Central memory CD4-positive, alpha-beta T cell (primary cell): ENCODE results near the gene PCDHGA12.
"Not testable (repeated sequence)": the region's sequence is repeated elsewhere in the genome, so short reads cannot be mapped to it uniquely, and the experiment has no call there.

Source experiments
- DNase-seq: peaks from one replicate; pipeline ENCODE4 v3.0.0; 2022
- total RNA-seq, 3 experiments: gene quantifications; one replicate each; lab custom pipeline; 2026; lab: John Stamatoyannopoulos, UW

The PCDHGA12 gene
- 0 to 0.33 (median 0.11) reads per million in 3 experiments for total RNA-seq

- DNase-seq, result no peak
Observed at GRCh38 chr5:141430332-141431113, at the start of gene PCDHGA12. Gene PCDHGA12, plus strand, starts transcription at chr5:141430507. Its CDS starts 253 bp downstream, at chr5:141430760.

DNA sequence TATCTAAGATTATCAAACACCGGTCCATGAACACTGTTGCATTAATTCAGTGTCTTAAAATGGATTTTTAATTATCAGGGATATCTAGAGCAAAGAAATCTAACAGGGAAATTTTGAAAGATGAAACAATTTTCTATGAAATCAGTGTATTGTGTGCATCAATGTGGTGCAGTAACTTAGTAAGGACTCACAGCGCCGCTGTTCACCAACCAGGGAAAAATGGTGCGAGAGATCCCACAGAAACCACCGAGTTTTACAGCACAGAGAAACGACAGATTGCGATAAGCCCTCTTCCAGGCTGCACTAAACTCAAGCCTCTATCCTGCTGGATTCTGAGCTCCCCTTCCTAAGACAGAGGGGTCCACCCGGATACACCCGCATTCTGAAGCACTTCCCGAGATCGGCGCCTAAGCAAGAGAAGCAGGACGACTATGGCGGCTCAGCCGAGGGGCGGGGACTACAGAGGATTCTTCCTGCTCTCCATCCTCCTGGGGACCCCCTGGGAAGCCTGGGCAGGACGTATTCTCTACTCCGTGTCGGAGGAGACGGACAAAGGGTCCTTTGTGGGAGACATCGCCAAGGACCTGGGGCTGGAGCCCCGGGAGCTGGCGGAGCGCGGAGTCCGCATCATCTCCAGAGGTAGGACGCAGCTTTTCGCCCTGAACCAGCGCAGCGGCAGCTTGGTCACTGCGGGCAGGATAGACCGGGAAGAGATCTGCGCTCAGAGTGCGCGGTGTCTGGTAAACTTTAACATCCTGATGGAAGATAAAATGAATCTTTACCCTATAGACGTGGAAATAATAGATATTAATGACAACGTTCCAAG lies 47.6 kb upstream of the PCDHGA12 start, which contains the start of gene PCDHGA7:
PCDHGA7 (plus strand) TSS at position 274 of the 826 bp plus-strand sequence; CDS start at position 432, 158 bp downstream.
- no peak for DNase-seq

GRCh38 chr5:141383345-141383744 lies 47.0 kb upstream of the PCDHGA12 start:
- no peak for DNase-seq

- DNase-seq, result no peak
Observed at GRCh38 chr5:141384471-141385267, 45.6 kb upstream of the PCDHGA12 start.

DNA sequence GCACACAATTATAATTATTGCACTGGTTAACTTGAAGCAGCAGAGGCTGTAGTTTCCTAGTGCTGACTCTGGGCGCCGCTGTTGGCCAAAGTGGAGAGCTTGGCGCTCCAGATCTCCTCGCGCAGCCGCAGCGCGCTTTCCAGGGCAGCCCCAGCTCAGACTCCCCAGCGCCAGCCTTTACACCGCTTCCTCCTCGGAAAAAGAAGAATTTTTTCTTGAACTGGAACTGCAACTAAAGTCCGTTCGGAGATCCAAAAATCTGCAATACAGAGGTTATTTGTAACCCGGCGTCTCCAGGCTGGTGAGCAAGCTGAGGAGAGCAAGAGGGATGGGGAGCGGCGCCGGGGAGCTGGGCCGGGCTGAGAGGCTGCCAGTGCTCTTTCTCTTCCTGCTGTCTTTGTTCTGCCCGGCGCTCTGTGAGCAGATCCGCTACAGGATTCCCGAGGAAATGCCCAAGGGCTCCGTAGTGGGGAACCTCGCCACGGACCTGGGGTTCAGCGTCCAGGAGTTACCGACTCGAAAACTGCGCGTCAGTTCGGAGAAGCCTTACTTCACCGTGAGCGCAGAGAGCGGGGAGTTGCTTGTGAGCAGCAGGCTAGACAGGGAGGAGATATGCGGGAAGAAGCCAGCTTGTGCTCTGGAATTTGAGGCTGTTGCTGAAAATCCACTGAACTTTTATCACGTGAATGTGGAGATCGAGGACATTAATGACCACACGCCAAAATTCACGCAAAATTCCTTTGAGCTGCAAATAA lies 42.6 kb upstream of the PCDHGA12 start, which contains the start of gene PCDHGB4:
PCDHGB4 (plus strand) TSS at position 142 of the 755 bp plus-strand sequence; CDS start at position 329, 187 bp downstream.
- DNase-seq, result not testable (repeated sequence)

GRCh38 chr5:141388661-141389060 lies 41.6 kb upstream of the PCDHGA12 start:
- DNase-seq, result no peak

GRCh38 chr5:141389153-141390042 lies 40.9 kb upstream of the PCDHGA12 start:
- DNase-seq, result no peak

DNA sequence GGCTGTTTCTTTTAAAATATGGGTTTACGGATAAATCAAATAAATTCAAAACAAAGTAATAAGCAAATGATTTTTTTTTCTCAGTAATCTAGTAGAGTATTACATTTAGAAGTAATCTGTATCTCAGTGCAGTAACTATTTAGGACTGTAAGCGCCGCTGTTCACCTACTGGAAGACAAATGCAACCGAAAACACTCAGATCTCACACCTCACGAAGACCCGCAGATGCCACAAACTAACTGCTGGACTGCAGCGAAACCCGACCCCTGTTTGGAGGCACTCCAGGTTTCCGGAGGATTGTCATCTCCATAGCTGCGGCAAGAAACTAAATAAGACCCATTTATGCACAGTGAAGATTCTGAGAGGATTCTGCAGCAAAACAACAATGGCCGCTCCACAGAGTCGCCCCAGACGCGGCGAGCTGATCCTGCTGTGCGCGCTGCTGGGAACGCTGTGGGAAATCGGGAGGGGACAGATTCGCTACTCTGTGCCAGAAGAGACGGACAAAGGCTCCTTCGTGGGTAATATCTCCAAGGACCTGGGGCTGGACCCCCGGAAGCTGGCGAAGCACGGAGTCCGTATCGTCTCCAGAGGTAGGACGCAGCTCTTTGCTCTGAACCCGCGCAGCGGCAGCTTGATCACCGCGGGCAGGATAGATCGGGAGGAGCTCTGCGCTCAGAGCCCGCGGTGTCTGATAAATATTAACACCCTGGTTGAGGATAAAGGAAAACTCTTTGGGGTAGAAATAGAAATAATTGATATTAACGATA lies 37.7 kb upstream of the PCDHGA12 start, which contains the start of gene PCDHGA8:
PCDHGA8 (plus strand) TSS at position 205 of the 770 bp plus-strand sequence; CDS start at position 386, 181 bp downstream.
- DNase-seq, result no peak

DNA sequence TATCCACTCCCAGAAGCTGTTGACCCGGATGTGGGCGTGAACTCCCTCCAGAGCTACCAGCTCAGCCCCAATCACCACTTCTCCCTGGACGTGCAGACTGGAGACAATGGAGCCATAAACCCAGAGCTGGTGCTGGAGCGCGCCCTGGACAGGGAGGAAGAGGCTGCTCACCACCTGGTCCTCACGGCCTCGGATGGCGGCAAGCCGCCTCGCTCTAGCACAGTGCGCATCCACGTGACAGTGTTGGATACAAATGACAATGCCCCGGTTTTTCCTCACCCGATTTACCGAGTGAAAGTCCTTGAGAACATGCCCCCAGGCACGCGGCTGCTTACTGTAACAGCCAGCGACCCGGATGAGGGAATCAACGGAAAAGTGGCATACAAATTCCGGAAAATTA lies 37.0 kb upstream of the PCDHGA12 start:
- no peak for DNase-seq

GRCh38 chr5:141394401-141395187 lies 35.7 kb upstream of the PCDHGA12 start:
- DNase-seq, result not testable (repeated sequence)

DNA sequence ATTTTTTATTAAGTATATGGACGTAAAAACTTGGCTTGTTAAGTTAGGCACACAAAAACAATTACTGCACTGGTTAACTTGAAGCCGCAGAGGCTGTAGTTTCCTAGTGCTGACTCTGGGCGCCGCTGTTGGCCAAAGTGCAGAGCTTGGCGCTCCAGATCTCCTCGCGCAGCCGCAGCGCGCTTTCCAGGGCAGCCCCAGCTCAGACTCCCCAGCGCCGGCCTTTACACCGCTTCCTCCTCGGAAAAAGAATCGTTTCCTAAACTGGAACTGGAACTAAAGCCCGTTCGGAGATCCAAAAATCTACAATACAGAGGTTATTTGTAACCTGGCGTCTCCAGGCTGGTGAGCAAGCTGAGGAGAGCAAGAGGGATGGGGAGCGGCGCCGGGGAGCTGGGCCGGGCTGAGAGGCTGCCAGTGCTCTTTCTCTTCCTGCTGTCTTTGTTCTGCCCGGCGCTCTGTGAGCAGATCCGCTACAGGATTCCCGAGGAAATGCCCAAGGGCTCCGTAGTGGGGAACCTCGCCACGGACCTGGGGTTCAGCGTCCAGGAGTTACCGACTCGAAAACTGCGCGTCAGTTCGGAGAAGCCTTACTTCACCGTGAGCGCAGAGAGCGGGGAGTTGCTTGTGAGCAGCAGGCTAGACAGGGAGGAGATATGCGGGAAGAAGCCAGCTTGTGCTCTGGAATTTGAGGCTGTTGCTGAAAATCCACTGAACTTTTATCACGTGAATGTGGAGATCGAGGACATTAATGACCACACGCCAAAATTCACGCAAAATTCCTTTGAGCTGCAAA lies 32.4 kb upstream of the PCDHGA12 start, which contains the start of gene PCDHGB5:
PCDHGB5 (plus strand) TSS at position 192 of the 796 bp plus-strand sequence; CDS start at position 373, 181 bp downstream.
- not testable (repeated sequence) for DNase-seq

DNA sequence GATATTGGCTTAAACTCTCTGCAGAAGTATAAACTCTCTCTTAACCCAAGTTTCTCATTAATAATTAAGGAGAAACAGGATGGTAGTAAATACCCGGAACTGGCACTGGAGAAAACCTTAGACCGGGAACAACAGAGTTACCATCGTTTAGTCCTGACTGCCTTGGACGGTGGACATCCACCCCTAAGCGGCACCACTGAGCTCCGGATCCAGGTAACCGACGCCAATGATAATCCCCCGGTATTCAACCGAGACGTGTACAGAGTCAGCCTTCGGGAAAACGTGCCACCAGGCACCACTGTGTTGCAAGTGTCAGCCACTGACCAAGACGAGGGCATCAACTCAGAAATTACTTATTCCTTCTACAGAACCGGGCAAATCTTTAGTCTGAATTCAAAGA lies 31.7 kb upstream of the PCDHGA12 start:
- DNase-seq, result no peak

DNA sequence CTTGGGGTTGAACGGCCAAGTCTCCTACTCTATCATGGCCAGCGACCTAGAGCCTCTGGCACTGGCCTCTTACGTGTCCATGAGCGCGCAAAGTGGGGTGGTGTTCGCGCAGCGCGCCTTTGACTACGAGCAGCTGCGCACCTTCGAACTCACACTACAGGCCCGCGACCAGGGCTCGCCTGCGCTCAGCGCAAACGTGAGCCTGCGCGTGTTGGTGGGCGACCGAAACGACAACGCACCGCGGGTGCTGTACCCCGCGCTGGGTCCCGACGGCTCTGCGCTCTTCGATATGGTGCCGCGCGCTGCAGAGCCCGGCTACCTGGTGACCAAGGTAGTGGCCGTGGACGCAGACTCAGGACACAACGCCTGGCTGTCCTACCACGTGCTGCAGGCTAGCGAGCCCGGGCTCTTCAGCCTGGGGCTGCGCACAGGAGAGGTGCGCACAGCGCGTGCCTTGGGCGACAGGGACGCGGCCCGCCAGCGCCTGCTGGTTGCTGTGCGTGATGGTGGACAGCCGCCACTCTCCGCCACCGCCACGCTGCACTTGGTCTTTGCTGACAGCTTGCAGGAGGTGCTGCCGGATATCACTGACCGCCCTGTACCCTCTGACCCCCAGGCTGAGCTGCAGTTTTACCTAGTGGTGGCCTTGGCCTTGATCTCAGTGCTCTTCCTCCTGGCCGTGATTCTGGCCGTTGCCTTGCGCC lies 30.6 kb upstream of the PCDHGA12 start:
- no peak for DNase-seq

DNA sequence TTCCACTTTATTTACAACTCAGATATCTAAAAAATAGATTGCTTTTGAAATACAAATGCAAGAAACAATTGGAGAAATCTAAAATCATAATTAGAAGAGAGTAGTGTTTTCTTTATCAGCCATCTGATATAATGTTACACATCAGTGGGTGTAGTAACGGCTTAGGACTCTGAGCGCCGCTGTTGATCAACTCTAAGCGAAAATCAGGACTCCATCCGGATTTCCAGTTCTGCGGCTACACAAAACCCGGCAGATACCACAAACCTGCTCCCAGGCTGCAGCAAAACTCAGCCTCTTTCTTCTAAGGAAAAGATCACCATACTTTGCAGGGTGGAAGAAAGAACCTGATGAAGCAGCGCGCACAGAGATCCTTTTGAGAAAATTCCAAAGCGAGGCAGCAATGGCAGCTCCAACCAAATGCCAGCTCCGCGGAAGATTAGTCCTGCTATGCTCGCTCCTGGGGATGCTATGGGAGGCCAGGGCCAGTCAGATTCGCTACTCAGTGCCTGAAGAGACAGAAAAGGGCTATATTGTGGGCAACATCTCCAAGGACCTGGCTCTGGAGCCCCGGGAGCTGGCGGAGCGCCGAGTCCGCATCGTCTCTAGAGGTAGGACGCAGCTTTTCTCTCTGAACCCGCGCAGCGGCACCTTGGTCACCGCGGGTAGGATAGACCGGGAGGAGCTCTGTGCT lies 27.6 kb upstream of the PCDHGA12 start, which contains the start of gene PCDHGA9:
PCDHGA9 (plus strand) TSS at position 226 of the 691 bp plus-strand sequence; CDS start at position 401, 175 bp downstream.
- no peak for DNase-seq

DNA sequence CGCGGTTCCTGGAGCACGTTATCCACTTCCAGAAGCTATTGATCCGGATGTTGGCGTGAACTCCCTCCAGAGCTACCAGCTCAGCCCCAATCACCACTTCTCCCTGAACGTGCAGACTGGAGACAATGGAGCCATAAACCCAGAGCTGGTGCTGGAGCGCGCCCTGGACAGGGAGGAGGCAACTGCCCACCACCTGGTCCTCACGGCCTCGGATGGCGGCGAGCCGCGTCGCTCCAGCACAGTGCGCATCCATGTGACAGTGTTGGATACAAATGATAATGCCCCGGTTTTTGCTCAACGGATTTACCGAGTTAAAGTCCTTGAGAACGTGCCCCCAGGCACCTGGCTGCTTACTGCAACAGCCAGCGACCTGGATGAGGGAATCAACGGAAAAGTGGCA lies 26.9 kb upstream of the PCDHGA12 start:
- DNase-seq, result no peak

GRCh38 chr5:141407790-141408505 lies 22.4 kb upstream of the PCDHGA12 start, which contains the start of gene PCDHGB6:
Gene PCDHGB6, plus strand, starts transcription at chr5:141408021. Its CDS starts 182 bp downstream, at chr5:141408203.
- DNase-seq, result not testable (repeated sequence)
